NB4 (cell line): ENCODE data around the gene ARL6IP5.

Experiments
- DNase-seq: peaks from one replicate; pipeline ENCODE4 v3.0.0; 2010; ENCODE audit warnings: low read depth
- H3K4me3 ChIP-seq: one replicate; pipeline ENCODE4 v1.5.1; 2011; ENCODE audit warnings: mild to moderate bottlenecking, low read depth, low read length, moderate library complexity
- MAX ChIP-seq: IDR thresholded peaks from 2 replicates; pipeline ENCODE4 v1.6.1; 2011; ENCODE audit warnings: low read depth, low read length
- MYC ChIP-seq: IDR thresholded peaks from 2 replicates; pipeline ENCODE4 v1.6.1; 2011; ENCODE audit warnings: low read depth, low read length
- POLR2A ChIP-seq: IDR thresholded peaks from 2 replicates; pipeline ENCODE4 v1.6.1; 2011; ENCODE audit warnings: mild to moderate bottlenecking; ENCODE audit not compliant: insufficient read length; ENCODE audit errors: extremely low read depth
- TF ChIP-seq, protein P1 (sequence below): IDR thresholded peaks from one replicate; pipeline ENCODE4 v1.5.1; 2012; ENCODE audit warnings: low read depth, low read length

Gene ARL6IP5

DNA sequence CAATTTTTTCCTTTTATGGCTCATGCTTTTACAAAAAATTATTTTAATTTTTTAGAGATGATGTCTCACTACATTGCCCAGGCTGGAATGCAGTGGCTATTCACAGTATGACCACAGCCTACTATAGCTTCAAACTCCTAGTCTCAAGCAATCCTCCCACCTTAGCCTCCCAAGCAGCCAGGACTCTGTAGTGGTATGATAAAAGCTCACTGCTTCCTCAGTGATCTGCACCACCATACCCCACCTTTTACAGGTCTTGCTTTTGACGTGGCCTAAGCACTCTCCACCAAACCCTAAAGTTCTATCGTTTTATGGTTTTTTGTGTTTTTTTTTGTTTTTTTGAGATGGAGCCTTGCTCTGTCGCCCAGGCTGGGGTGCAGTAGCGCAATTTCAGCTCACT, 18.6 kb upstream of the ARL6IP5 start:
- TF ChIP-seq POLR2A: no peak
- no peak for TF ChIP-seq MYC
- TF ChIP-seq, protein P1, sequence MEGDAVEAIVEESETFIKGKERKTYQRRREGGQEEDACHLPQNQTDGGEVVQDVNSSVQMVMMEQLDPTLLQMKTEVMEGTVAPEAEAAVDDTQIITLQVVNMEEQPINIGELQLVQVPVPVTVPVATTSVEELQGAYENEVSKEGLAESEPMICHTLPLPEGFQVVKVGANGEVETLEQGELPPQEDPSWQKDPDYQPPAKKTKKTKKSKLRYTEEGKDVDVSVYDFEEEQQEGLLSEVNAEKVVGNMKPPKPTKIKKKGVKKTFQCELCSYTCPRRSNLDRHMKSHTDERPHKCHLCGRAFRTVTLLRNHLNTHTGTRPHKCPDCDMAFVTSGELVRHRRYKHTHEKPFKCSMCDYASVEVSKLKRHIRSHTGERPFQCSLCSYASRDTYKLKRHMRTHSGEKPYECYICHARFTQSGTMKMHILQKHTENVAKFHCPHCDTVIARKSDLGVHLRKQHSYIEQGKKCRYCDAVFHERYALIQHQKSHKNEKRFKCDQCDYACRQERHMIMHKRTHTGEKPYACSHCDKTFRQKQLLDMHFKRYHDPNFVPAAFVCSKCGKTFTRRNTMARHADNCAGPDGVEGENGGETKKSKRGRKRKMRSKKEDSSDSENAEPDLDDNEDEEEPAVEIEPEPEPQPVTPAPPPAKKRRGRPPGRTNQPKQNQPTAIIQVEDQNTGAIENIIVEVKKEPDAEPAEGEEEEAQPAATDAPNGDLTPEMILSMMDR: no peak
- no peak for TF ChIP-seq MAX
- DNase-seq: no peak
- no peak overlapping the region for H3K4me3 ChIP-seq

DNA sequence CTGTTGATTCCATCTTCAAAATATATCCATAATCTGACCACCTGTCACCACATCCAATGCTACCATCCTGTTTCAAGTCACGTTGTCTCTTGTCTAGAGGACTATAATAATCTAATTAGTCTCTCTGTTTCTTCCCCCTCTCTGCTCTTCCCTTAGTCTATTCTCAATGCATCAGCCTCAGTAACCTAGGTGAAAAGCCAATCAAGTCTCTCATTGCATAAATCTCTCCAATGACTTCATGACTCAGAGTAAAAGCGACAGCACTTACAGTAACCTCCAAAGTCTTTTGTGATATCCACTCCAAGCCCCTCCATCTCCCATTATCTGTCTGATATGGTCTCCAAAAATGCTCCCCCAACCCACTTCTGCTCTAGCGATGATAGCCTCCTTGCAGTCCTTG, 11.8 kb upstream of the ARL6IP5 start:
- no peak for DNase-seq
- H3K4me3 ChIP-seq: no peak overlapping the region
- TF ChIP-seq MYC: no peak
- no peak for TF ChIP-seq POLR2A
- TF ChIP-seq MAX: no peak
- TF ChIP-seq, protein P1: no peak

DNA sequence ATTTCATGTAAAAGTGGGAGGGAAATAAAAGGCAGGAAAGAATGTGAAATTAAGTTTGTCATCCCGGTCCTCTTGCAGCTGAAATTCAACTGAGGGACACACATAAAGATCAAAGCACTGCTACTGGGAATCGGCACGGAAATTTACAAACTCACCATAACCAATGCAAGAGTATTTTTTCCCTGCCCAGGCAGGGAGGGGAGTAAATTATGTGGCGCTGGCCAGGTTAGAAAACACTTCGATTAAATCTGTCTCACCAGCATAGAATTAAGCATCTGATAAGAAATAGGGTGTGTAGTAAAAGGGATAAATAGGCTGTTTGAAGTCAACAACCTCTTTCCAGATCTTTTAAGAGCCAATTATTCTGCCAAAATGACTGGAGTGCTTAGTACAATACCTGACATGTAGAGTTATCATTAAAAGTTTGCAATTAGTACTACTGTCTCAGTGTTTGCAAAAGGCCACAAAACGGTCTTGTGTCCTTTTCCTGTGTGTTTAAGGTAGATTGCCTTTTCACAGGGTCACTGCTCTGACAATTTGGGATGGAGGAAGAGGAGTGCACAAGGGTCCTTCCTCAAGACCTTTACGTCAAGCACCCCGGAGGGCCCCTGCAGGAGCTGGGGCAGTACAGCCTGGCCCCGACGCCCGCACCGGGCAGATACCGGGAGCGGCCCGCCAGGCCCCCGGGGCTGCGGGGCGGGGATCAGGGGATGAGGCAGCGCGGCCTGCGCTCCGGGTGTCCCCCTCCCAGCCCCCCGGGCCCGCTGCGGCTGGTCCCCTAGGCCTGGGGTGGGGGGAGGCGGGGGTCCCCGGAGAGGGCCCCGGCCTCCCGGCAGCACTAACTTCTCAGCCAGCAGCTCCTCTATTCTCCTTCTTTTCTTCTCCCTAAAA, 5.2 kb upstream of the ARL6IP5 start:
- H3K4me3 ChIP-seq: peak overlapping the region; percentile 93
- peak; percentile 34 for DNase-seq
- TF ChIP-seq, protein P1: no peak
- TF ChIP-seq MAX (no peak), POLR2A (no peak), MYC (no peak)

DNA sequence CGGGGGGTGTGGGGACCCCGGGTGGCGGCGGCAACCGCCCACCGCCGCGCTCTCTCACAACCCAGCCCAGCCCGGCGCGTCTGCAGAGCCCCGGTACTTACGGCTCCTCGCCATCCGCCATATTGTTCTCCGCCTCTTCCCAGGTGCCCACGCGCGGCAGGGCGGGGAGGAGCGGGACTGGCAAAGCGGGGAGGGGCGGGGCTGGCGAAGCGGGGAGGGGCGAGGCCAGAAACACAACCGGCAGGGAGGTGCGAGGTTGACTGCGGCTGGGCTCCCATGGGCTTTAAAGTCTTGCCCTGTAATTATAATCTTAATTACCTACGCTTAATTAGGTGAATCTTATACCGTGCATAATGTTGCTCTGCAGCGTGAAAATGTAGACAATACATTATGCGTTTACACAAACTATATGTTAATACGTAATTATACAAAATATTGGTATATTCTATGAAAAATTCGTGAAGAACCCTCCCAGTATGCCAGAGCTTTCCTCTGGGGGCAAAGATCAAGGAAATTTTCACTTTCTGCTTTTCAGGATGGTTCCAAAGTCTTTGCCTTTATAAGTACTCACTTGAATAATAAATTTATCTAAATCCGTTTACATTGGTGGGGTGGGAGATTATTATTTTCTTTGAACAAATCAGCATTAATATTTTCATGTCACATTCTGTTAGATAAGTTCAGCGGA, 4.4 kb upstream of the ARL6IP5 start, which contains the start of gene UBA3:
TSS of gene UBA3 (minus strand) at position 133 of the 688 bp plus-strand sequence. CDS start at position 121, 12 bp downstream.
- DNase-seq: peak; percentile 92
- TF ChIP-seq POLR2A (peak; percentile 76), MYC (no peak)
- H3K4me3 ChIP-seq: peak within 1 kb of the TSS; percentile 93

- no peak overlapping the region for H3K4me3 ChIP-seq
- no peak for DNase-seq
- TF ChIP-seq MAX (no peak), POLR2A (no peak), MYC (no peak)
- TF ChIP-seq, protein P1: no peak
Measured at GRCh38 chr3:69081583-69082262, 3.0 kb upstream of the ARL6IP5 start.
